ENCODE measurements around the gene SDS. TPM values are rescaled to one million over a fixed set of nuclear protein-coding genes. Genes with fewer than 3 reads are reported as not detected.

The SDS gene
- total and polyA plus RNA-seq, 2 of the 8 experiments (the other 6 are each of a cell fraction or from before 2014, with no cell fraction given), result 0.21 TPM; not detected in 1

DNA sequence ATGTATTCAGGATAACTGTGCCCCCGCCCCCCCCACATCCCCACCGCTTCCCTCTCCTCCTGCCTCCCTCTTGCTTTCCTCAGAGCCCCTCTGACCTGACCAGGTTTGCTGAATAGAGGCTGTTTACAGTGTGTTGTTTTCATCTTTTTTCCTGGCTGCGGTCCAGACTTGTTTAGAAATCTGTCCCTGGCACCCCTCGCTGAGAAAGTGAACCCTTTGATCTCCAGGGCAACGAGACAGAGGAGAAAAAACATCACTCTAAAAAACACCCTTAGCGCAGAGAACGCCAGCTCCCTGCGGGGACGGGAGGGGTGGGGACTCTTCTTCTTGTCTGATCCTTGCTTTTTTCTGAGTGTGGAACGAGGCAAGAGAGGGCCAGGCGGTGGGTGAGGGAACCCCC, 22.5 kb downstream of the SDS start:
- no peaks in the 10 kb centered on the region for H3K4me1 ChIP-seq (replicated peaks in 1 of 4; ENCODE audit: control insufficient read depth in 3 of 4, insufficient read depth in 4 of 4, low read length in 3 of 4)
- H2AK5ac ChIP-seq (ENCODE audit: low read depth, low read length), result no peak overlapping the region
- H3K36me3 ChIP-seq (ENCODE audit: control insufficient read depth in 2 of 4, insufficient read depth in 4 of 4, low read length in 3 of 4), result peaks cover 0 to 6% (median 3%) of the 10 kb centered on the region in 4 experiments; a peak in 4 of 8 replicates
- H2BK5ac ChIP-seq (ENCODE audit: low read depth, low read length), result no peak overlapping the region; the same call in 1 of the 2 replicates
- H2BK20ac ChIP-seq (ENCODE audit: low read length), result no peak overlapping the region
- no peak overlapping the region for H3K4me3 ChIP-seq (ENCODE audit: extremely low read depth in 1 of 4, insufficient read depth in 2 of 4, low read depth in 3 of 4, low read length in 4 of 4)
- no peak overlapping the region for H3K4ac ChIP-seq (replicated peaks; ENCODE audit: insufficient read length, low read depth, low read length)
- POLR2A ChIA-PET (ENCODE audit: partially characterized antibody), result no interaction called here
- H3K4me2 ChIP-seq (ENCODE audit: insufficient read depth in 1 of 2, low read depth in 2 of 2, low read length in 2 of 2), result no peak overlapping the region
- no peak for FAIRE-seq
- H4K91ac ChIP-seq (replicated peaks; ENCODE audit: insufficient read length, low read length), result no peak overlapping the region
- H2AFZ ChIP-seq (ENCODE audit: low read length), result no peak overlapping the region
- H3K23me2 ChIP-seq (ENCODE audit: low read depth, low read length), result no peaks in the 10 kb centered on the region
- no peaks in the 10 kb centered on the region for H3K79me1 ChIP-seq (ENCODE audit: low read depth, low read length)
- H4K20me1 ChIP-seq (replicated peaks in 1 of 2; ENCODE audit: control insufficient read depth in 1 of 2, insufficient read depth in 2 of 2, low read length in 2 of 2), result peaks cover 0 to 2% of the 10 kb centered on the region in 2 experiments
- no peak overlapping the region for H3K23ac ChIP-seq (ENCODE audit: insufficient read length)
- WGBS, 2 experiments (ENCODE audit: extremely low coverage in 1 of 2, insufficient coverage in 1 of 2, insufficient read length in 1 of 2, insufficient replicate concordance in 2 of 2, low coverage in 1 of 2, low lambda C conversion rate in 2 of 2, missing lambda C conversion rate in 1 of 2), result 84% methylated on average over 11 of the region's 11 CpGs; no CpG with 5 or more reads in 1 of the 2 experiments
- no peak overlapping the region for H3K56ac ChIP-seq (replicated peaks; ENCODE audit: insufficient read length, low read depth, low read length)
- no peaks in the 10 kb centered on the region for H3K79me2 ChIP-seq (ENCODE audit: control insufficient read depth in 1 of 2, insufficient read depth in 2 of 2, low read length in 2 of 2)
- no peak overlapping the region for H4K5ac ChIP-seq (ENCODE audit: insufficient read length, low read depth, low read length)
- no peak overlapping the region for H4K8ac ChIP-seq (ENCODE audit: extremely low read depth, insufficient read depth, low read length)
- TF ChIP-seq BRCA1 (IDR thresholded peaks at IDR 0.05; ENCODE audit: low read depth, low read length), result no peak
- no peak for TF ChIP-seq KDM4A (IDR thresholded peaks at IDR 0.05; ENCODE audit: low read depth, low read length, severe bottlenecking)
- no peak for TF ChIP-seq EZH2 (IDR thresholded peaks at IDR 0.05; ENCODE audit: low read depth, low read length, severe bottlenecking)
- no peak for TF ChIP-seq BACH1 (IDR thresholded peaks at IDR 0.05; ENCODE audit: low read length)
- TF ChIP-seq POLR2AphosphoS5 (IDR thresholded peaks at IDR 0.05; ENCODE audit: low read depth, low read length), result no peak
- TF ChIP-seq KDM1A (IDR thresholded peaks at IDR 0.05; ENCODE audit: borderline replicate concordance, low read length), result no peak
- no peak for TF ChIP-seq NRF1 (IDR thresholded peaks at IDR 0.05; ENCODE audit: low read depth, low read length)
- no peak for TF ChIP-seq SUZ12 (IDR thresholded peaks at IDR 0.05; ENCODE audit: low read length)
- TF ChIP-seq YY1 (IDR thresholded peaks at IDR 0.05; ENCODE audit: low read depth, low read length), result no peak
- TF ChIP-seq RNF2 (IDR thresholded peaks at IDR 0.05; ENCODE audit: borderline replicate concordance, low read depth, low read length, missing control alignments, poor library complexity, severe bottlenecking), result no peak
- TF ChIP-seq TAF1 (IDR thresholded peaks at IDR 0.05; ENCODE audit: low read depth, low read length), result no peak
- no peak for TF ChIP-seq RBBP5 (IDR thresholded peaks at IDR 0.05; ENCODE audit: borderline replicate concordance, low read depth, low read length)
- TF ChIP-seq RFX5 (IDR thresholded peaks at IDR 0.05; ENCODE audit: borderline replicate concordance, low read depth, low read length), result no peak
- TF ChIP-seq SP2 (IDR thresholded peaks at IDR 0.05; ENCODE audit: low read length), result no peak
- TF ChIP-seq SRF (IDR thresholded peaks at IDR 0.05; ENCODE audit: low read depth, low read length), result no peak
- no peak for TF ChIP-seq CREB1 (IDR thresholded peaks at IDR 0.05)
- no peak overlapping the region for H3K9ac ChIP-seq (replicated peaks in 1 of 4; ENCODE audit: extremely low read depth in 1 of 4, low read depth in 3 of 4, low read length in 3 of 4)
- H3K14ac ChIP-seq (ENCODE audit: insufficient read length), result no peak overlapping the region
- no peak overlapping the region for H2BK12ac ChIP-seq (ENCODE audit: low read depth, low read length)
- CTCF ChIA-PET (ENCODE audit: partially characterized antibody), result interaction anchor here (0.8 to 1.9 kb wide), 3 partner anchors 13 to 62 kb away, joined by 3 to 4 read pairs (median 3); no protein-coding TSS in a partner anchor
- DNase-seq (ENCODE audit: low read depth in 1 of 2, low spot score in 2 of 2), result no peak
- H2BK15ac ChIP-seq (ENCODE audit: low read length), result no peak overlapping the region
- no peaks in the 10 kb centered on the region for H3K27me3 ChIP-seq (replicated peaks in 1 of 4; ENCODE audit: control insufficient read depth in 3 of 4, extremely low read depth in 1 of 4, insufficient read depth in 3 of 4, low read length in 3 of 4)
- H2BK120ac ChIP-seq (replicated peaks; ENCODE audit: low read depth, low read length), result no peak overlapping the region
- no peak overlapping the region for H3K27ac ChIP-seq (ENCODE audit: low read depth, low read length)
- H3K9me3 ChIP-seq (ENCODE audit: insufficient read depth in 2 of 2, low read depth in 1 of 2, low read length in 1 of 2), result no peaks in the 10 kb centered on the region
- no peak overlapping the region for H3K18ac ChIP-seq (ENCODE audit: extremely low read depth, low read length)
